Measurements from ENCODE around the gene ACACB.

Gene ACACB

DNA sequence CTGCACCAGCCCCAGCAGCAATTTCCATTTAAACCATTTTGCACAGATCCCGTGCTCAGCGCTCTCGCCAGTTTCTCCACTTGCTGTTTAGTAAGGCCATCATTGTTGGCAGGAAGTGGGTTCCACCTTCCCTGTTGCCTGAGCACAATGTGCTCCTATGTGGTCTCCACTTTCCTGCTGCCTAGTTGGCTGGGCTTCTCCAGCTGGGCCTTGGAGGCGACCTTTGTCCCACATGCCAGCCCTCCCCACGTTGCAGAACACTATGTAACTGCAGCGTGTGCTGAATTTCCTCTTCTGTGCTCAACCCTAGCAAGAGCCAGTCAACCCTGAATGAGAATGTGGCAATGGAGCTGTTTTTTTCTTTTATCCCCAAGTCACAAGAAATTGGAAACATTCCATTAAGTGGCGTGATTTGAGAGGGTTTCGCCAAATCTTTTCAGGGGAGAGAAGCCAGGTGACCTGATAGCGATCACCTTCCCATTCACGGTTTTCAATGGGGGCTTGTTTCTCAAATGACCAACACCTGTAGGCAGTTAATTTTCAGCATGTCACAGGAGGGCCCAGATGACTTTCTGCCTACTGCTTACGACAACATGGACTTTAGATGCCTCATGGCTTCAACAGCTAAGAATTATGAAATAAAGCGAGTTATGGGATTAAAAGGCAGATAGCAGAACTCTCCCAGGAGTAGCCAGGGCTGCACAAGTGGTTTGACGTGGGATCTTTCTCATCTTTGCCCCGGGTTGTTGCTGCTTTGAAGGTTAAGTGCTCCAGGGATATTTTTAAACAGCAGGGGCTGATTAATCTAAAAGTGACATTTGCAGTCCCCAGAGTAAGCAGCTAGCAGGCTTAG, at the start of gene ACACB:
Gene ACACB, plus strand, starts transcription at position 830 of the 853 bp plus-strand sequence. CDS start 22,819 bp downstream, outside the sequence.
- DNase-seq (ENCODE audit: low spot score) = no peak

DNA sequence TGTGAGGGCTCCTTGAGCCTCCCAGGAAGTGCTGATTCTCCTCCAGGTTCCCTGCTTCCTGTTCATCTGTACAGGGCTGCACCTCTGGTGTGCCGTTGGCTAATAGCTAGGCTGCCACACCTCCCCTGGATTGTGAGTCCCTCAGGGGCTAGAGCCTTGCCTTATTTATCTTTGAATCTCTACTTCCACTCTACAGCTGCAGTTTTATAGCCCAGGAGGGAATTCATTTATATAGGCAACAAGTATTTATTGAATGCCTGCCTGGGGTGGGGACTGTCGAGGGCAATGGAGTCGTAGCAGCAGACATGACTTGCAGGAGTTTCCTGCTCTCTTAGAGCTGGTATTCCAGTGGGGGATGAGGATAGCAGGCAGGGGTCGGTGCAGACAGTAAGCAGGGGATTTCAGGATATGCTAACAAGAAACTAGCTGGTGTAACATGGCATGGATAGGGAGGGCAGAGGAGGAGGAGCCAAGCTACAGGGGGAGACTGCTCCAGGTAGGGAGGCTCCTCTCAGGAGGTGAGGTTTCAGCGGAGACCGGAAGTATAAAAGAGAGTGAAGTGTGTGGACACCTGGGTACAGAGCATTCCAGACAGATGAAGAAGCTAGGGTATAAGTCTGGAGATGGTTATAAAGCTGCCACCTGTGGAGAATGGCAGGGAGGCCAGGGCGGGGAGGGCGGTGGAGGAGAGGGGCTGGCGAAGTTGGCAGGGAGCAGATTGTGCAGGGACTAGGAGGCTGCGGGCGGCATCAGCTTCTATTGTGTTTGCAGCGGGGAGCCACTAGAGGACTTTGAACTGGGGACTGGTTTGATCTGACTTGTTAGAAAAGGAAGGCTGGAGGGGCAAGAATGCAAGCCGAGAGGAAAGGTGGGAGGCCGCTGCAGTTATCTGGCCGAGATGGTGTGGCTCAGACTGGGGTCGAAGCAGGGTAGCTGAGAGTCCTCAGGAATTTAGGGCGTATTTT, 46.8 kb upstream of the ACACB start:
- DNase-seq (ENCODE audit: low spot score) = no peak

DNA sequence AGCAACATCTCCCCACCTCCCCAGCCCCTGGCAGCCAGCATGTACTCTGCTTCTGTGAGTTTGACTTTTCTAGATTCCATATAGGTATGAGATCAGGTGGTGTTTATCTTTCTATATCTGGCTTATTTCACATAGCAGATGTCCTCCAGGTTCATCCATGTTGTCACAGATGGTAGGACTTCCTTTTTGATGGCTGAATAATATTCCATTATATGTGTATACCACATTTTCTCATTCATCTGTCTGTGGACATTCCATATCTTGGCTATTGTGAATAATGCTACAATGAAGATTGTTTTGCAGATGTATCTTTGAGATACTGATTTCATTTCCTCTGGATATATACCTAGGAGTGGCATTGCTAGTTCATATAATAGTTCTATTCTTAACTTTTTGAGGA, 41.5 kb upstream of the ACACB start:
- no peak for DNase-seq (ENCODE audit: low spot score)

DNA sequence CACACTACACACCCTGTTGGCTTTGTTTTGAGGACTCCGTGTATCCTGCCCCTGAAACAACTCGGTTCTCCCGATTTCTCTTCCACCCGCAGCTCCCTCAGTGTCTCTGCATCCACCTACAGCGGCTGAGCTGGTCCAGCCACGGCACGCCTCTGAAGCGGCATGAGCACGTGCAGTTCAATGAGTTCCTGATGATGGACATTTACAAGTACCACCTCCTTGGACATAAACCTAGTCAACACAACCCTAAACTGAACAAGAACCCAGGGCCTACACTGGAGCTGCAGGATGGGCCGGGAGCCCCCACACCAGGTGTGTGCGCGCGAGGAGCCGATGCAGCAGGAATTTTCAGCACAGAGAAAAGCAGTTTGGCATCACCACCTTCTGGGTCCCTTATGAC, 33.6 kb upstream of the ACACB start:
- no peak for DNase-seq (ENCODE audit: low spot score)

DNA sequence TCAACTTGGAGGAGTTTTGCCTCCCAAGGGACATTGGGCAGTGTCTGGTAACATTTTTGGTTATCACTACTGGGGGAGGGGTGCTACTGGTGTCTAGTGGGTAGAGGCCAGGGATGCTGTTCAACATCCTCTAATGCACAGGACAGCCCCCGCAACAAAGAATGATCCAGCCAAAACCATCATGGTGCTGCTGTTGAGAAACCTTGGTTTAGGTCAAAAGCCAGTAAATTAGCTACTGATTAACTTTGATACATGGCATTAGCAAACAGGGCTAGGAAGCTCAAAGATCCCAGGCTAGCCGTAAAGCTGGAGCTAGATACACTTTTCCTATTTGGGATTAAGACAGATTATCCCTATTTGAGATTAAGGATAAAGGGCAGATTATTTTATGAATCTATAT, 32.0 kb upstream of the ACACB start:
- DNase-seq (ENCODE audit: low spot score) = no peak

DNA sequence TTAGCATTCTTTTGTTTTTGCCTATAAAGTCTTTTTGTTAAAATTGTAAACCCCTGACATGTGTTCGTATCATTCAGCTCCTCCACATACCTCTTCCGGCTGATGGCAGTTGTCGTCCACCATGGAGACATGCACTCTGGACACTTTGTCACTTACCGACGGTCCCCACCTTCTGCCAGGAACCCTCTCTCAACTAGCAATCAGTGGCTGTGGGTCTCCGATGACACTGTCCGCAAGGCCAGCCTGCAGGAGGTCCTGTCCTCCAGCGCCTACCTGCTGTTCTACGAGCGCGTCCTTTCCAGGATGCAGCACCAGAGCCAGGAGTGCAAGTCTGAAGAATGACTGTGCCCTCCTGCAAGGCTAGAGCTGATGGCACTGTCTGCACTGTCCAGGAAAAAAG, 30.8 kb upstream of the ACACB start:
- DNase-seq (ENCODE audit: low spot score) = no peak

DNA sequence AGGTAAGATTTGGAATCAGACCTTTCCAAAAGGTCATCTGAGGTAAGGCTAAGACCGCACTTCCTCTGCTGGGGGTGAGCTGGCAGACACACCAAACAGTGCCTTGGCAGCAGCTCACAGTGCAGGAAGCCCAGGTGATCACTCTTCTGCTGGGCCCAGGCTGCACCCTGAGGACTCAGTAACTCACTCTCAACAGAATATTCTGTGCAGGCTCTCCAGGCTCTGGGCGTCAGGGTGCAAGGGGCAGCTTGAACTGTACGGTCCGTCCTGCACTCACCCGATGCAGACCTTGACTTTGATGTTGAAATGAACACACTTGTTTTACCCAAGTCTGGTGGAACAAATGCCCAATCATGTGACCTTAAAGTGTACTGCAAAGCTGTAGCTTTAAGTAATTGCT, 29.1 kb upstream of the ACACB start:
- DNase-seq (ENCODE audit: low spot score) = no peak

DNA sequence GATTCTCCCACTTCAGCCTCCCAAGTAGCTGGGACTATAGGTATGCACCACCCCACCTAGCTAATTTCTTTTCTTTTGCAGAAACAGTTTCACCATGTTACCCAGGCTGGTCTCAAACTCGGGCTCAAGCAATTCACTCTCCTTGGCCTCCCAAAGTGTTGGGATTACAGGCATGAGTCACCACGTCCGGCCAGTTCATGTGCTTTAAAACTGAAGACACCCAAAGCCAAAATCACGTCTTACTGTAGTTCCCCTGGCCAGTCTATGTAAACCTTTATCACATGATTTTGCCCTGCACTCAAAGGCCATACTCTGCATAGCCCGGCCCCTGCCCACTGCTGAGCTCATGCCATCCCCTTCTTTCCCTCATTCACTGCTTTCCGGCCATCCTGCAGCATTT, 27.6 kb upstream of the ACACB start:
- no peak for DNase-seq (ENCODE audit: low spot score)

DNA sequence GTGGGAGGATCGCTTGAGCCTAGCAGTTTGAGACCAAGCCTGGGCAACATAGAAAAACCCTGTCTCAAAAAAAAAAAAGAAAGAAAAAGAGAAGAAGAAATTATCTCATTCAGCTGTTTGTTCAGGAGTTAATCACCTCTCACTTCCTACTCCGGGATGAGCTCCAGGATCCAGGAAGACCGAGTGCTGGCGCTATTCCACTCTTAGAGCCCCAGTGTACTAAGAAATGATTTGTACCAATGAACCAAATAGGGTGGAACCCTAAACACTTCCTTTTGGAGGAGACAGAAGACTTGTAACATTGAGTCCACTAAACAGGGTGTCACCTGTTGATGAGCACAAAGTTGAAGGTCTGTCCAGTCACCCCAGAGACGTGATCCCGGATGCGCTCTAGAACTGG, 26.7 kb upstream of the ACACB start:
- no peak for DNase-seq (ENCODE audit: low spot score)

DNA sequence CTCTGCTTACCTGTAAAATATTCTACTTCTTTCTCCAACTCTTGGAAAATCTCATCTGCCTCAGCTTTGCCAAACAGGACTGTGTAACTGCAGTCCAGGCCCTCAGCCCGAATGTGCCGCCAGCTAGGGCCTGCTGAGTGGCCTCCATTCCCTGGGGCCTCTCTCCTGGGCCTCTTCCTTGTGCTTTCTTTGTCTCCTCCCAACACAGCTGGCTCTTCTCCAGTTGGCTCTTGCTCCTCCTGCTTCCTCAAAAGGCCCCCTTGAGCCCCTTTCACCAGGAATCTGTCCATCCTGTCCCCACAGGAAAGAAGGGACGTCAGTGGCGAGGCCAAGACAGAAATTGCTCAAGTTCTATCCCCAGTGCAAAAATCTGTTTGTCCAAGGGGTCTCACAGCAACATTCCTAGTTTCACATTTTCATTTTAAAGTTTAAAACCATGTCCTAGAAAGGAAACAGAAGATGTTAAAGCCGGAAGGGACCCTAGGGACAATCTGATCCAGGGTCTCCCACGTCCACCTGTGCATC, 23.8 kb upstream of the ACACB start:
- DNase-seq (ENCODE audit: low spot score) = no peak

DNA sequence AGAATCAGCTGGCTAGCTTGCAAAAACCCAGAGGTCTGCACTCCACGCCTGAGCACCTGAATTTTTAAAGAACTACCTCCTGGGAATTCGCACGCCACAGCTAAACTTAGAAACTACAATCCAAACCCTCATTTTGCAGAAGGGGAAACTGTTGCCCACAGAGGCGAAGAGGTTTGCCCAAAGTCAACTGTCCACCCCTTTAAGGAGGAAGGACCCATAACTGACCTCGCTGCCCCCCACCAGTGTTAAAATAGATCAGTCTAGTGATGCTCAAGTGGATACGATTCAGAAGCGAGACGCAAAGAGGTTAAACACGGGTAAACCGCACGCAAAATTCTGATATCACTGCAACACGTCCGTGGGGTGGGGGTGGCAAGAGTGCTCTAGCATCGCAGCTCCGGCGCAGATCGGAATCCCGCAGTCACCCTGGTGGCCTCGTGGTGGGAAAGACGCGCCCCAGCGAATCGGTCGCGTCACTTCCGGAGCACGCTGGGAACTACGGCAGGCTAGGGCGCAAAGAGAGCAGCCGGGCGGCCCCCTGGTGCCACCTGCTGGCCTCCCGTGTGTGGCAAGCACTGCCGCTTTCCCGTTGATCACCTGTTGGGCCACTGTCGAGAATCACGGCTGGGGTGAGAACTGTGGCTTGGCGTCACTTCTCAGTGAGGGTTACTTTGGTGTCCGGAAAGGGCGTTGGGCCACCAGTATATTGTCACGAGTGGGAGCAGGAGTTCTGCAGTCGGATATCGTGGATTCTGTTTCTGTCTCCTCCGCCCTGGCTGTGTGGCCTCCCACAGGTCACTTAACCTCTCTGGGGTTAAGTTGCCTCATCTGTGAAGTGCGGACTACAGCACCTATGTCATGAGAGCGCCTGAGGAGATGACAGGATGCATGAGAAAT, 23.1 kb upstream of the ACACB start, which contains the start of gene ALKBH2:
Gene ALKBH2, minus strand, starts transcription at position 451 of the 897 bp plus-strand sequence. CDS start 686 bp downstream, outside the sequence.
- DNase-seq (ENCODE audit: low spot score) = peak; percentile 93

DNA sequence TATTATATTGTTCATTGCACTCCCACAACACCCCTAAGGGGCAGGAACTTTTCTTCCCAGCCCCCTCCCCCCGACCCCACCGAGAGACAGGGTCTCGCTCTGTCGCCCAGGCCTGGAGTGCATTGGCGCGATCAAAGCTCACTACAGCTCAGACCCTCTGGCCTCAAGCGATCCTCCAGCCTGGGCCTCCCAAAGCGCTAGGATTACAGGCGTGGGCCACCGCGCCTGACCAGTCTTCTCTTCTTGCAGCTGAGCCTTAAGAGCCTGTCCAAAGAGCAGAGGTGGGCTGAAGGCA, 19.3 kb upstream of the ACACB start:
- DNase-seq (ENCODE audit: low spot score) = no peak

DNA sequence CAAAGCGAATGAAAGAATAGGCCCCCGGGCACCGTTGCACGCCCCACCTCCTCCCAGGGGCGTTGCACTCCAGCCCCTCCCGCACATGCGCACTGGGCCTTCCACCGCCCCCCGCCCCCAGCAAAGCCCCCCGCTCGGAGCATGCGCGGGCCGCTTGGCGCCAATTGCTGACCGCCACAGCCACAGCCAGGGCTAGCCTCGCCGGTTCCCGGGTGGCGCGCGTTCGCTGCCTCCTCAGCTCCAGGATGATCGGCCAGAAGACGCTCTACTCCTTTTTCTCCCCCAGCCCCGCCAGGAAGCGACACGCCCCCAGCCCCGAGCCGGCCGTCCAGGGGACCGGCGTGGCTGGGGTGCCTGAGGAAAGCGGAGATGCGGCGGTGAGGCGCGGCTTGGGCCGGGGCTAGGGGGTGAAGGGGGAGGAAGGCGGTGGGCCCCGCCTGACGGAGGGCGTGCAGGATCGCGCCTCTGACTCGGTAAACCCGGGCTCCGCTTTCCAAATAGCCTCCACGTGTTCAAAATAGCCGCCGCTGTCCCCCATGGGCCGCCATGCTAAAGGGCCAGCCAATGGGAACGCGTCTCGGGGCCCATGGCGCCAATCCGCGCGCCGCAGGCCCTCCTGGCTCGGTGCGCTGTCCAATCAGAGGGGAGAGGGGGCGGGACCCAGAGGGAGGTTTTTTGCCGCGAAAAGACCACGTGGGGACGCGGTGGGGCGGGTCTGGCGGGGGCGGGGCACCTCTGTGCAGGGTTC, 18.8 kb upstream of the ACACB start, which contains the start of gene UNG:
Gene UNG, plus strand, starts transcription at position 163 of the 748 bp plus-strand sequence. Its CDS starts 83 bp downstream, at position 246.
- peak; percentile 100 for DNase-seq (ENCODE audit: low spot score)

DNA sequence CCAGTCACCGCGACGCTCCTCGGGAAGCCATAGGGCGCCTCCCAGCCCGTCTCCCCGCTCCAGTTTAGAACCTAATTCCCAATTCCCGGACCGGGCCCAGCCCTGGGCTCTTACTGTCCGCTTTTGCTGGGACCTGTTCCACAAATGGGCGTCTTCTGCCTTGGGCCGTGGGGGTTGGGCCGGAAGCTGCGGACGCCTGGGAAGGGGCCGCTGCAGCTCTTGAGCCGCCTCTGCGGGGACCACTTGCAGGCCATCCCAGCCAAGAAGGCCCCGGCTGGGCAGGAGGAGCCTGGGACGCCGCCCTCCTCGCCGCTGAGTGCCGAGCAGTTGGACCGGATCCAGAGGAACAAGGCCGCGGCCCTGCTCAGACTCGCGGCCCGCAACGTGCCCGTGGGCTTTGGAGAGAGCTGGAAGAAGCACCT, 18.2 kb upstream of the ACACB start:
- DNase-seq (ENCODE audit: low spot score) = peak; percentile 45

DNA sequence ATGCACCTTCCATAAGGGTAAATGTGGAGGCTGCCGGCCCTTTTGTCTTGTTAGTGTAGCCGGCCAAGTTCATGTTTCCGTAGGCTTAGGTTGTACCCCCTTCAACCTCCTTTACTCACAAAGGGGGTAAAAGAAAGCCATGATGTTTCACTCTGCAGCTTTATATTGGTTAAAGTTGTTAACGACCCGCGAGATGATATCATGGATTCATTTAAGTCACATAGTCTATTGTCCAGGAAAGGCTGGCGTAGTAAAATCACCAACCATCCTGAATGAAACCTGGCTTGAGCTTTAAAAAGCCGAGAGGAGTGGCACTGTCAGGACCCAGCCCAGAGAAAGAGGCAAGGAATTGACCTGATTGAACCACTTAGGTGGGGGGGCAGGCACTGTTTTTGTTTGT, 17.7 kb upstream of the ACACB start:
- no peak for DNase-seq (ENCODE audit: low spot score)

DNA sequence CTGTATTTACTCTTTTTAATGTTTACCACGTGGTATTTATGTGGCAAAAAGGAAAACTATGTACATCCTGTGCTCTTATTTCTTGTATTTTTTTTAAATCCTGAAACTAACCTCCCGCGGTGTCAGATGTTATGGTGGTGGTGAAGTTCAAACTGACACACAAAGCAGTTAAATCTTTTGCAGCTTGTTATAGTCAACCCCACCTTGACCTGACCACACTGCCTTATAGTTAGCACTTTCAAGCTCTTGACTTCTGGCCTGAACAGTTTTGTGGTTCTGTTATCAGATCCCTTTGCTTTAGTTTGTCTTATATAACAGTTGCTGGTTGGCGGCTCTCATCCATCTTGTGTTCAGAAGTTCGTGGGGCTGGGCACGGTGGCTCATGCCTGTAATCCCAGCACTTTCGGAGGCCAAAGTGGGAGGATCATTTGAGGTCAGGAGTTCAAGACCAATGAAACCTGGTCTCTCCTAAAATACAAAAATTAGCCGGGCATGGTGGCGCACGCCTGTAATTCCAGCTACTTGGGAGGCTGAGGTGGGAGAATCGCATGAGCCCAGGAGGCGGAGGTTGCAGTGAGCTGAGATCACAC, 16.9 kb upstream of the ACACB start:
- DNase-seq (ENCODE audit: low spot score) = no peak

DNA sequence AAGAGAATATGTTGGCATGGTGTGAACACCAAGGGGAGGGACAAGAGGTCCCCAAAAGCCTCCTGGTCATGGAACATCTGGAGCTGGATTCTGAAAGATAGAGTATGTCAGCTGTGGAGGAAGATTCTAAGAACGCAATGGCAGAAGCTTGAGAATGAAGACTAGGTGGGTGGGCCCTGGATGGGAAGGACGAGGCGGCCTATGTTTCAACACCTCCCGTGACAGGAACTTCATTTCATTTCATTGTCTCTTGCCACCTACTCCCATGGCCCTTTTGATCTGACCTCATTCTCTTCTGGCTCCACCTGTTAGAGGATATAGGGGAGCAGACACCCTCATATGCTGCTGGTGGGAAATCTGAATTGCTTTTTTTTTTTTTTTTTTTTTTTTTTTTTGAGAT, 15.6 kb upstream of the ACACB start:
- DNase-seq (ENCODE audit: low spot score) = no peak

DNA sequence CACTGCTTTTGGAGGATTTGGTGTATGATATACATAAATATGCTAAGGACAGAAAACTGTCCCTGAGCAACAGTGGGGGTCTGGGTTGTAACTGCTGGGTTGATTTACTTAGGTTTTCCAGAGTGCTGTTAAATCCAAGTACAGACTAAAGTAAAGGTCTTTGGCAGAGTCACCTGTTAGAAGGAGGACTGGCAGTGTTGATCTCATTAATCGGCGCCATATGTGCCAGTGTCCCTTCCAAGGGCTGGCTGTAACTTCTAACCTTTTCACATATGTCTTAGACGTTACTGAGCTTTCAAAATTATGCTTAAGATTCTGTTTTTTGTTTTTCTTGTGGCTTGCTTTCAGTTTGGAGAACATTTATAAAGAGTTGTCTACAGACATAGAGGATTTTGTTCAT, 13.9 kb upstream of the ACACB start:
- no peak for DNase-seq (ENCODE audit: low spot score)

DNA sequence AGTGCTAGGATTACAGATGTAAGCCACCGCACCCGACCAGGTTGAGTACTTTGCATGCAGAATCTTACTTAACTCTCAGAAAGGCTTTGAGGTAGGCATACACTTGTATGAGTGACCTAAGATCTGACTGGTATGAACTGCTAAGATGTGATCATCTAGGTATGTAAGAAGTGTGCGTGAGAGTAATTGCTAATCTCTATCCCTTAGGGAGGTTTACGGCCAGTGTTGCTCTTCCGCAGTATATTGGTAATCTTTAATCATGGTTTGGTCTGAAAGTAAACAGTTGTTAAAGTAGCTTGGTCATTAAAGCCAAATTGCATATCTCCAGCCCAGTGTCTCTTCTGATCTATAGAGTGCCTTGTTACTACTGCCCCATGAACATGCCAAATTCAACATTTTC, 11.2 kb upstream of the ACACB start:
- DNase-seq (ENCODE audit: low spot score) = no peak

DNA sequence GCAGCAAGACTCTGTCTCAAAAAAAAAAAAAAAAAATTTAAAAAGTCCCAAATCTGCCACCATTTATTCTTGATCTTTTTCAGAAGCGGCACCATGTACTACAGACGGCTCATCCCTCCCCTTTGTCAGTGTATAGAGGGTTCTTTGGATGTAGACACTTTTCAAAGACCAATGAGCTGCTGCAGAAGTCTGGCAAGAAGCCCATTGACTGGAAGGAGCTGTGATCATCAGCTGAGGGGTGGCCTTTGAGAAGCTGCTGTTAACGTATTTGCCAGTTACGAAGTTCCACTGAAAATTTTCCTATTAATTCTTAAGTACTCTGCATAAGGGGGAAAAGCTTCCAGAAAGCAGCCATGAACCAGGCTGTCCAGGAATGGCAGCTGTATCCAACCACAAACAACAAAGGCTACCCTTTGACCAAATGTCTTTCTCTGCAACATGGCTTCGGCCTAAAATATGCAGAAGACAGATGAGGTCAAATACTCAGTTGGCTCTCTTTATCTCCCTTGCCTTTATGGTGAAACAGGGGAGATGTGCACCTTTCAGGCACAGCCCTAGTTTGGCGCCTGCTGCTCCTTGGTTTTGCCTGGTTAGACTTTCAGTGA, 6.5 kb upstream of the ACACB start:
- DNase-seq (ENCODE audit: low spot score) = no peak
